IMR-90 (cell line): ENCODE results near the gene CAMK2D. TPM values are rescaled to one million over a fixed set of nuclear protein-coding genes. Genes with fewer than 3 reads are reported as not detected.

ENCODE experiments used
- MAFK ChIP-seq: IDR thresholded peaks from 2 replicates; pipeline ENCODE4 v1.6.1; 2012; ENCODE audit warnings: low read depth, low read length, improper control_type of control experiment
- MAZ ChIP-seq: IDR thresholded peaks from 2 replicates; pipeline ENCODE4 v1.6.1; 2012; ENCODE audit warnings: low read depth, mild to moderate bottlenecking, low read length, improper control_type of control experiment, moderate library complexity, borderline replicate concordance
- NFE2L2 ChIP-seq: fragments of 150-350 bp; IDR thresholded peaks from 2 replicates; pipeline ENCODE4 v1.6.1; 2016; ENCODE audit warnings: low read depth, mild to moderate bottlenecking, low read length
- SMC3 ChIP-seq: fragments of 150-350 bp; IDR thresholded peaks from 2 replicates; pipeline ENCODE4 v1.6.1; 2016; ENCODE audit warnings: low read depth, mild to moderate bottlenecking, antibody characterized with exemption, low read length, moderate library complexity
- polyA plus RNA-seq, 3 experiments: library from polyadenylated mRNA; depleted of rRNA; stranded (reverse); fragments of >200 nt; gene quantifications; 2 replicates each; pipeline ENCODE4 v1.2.3, GENCODE V29; 2012; ENCODE audit warnings: low replicate concordance in 1 of 3
- total RNA-seq: library from RNA; depleted of rRNA; stranded (reverse); fragments of >200 nt; gene quantifications from 2 replicates; pipeline ENCODE4 v1.2.3, GENCODE V29; 2012

Gene CAMK2D
- total and polyA plus RNA-seq, 2 of the 4 experiments (the other 2 are of a cell fraction): 44.6 to 156 TPM

- TF ChIP-seq MAFK (peak; percentile 60), SMC3 (no peak), MAZ (peak; percentile 85; the same call in 1 of the 2 replicates), NFE2L2 (peak; percentile 46; the same call in 1 of the 2 replicates)
These were observed 293.1 kb downstream of the CAMK2D start (continued) for GRCh38 chr4:113468165-113469022.
